ENCODE data around the gene IQCM. TPM values are rescaled to one million over a fixed set of nuclear protein-coding genes. Genes with fewer than 3 reads are reported as not detected.

The IQCM gene
- total and polyA plus RNA-seq, 10 of the 15 experiments (the other 5 are each of a cell fraction or from before 2014, with no cell fraction given): not detected

- Histone ChIP-seq H3K79me2 (ENCODE audit: control insufficient read depth, insufficient read depth, low read length) (no peaks in the 10 kb centered on the region), H3K4me1 (ENCODE audit: control insufficient read depth, insufficient read depth, low read length) (no peaks in the 10 kb centered on the region), H3K27ac (ENCODE audit: control insufficient read depth, insufficient read depth) (no peak overlapping the region), H4K20me1 (ENCODE audit: control insufficient read depth, insufficient read depth) (no peaks in the 10 kb centered on the region), H3K4me3 (no peak overlapping the region), H3K4me2 (ENCODE audit: control insufficient read depth, insufficient read depth) (no peak overlapping the region), H3K9me3 (replicated peaks; ENCODE audit: control insufficient read depth, insufficient read depth, low read length) (no peaks in the 10 kb centered on the region), H3K9ac (ENCODE audit: control insufficient read depth, insufficient read depth, low read length) (no peak overlapping the region), H2AFZ (ENCODE audit: control insufficient read depth, low read depth, low read length) (no peak overlapping the region), H3K36me3 (ENCODE audit: control insufficient read depth in 2 of 2, insufficient read depth in 2 of 2, low read length in 1 of 2) (no peaks in the 10 kb centered on the region), H3K27me3 (replicated peaks in 1 of 2; ENCODE audit: control insufficient read depth in 2 of 2, insufficient read depth in 2 of 2, low read length in 1 of 2) (no peaks in the 10 kb centered on the region)
- ChIA-PET RAD21 (ENCODE audit: unreplicated experiment) (no interaction called here), CTCF (no interaction called here), SMC1A (ENCODE audit: uncharacterized antibody, unreplicated experiment) (no interaction called here), POLR2A (no interaction called here)
- in situ Hi-C loops (cut with MboI) (no loop called here), intact Hi-C loops (cut with micrococcal nuclease; ENCODE audit: unreplicated experiment) (no loop called here)
- FAIRE-seq: no peak
- WGBS (ENCODE audit: insufficient coverage, insufficient replicate concordance, low lambda C conversion rate, missing lambda C conversion rate): 30% methylated on average over 3 of the region's 3 CpGs
- no peak for ATAC-seq
- BruUV-seq (replicated peaks): no TSS peak
- no peak for DNase-seq (ENCODE audit: low read depth, low spot score)
- TF ChIP-seq SKIL (IDR thresholded peaks at IDR 0.05; ENCODE audit: low read depth, poor library complexity, severe bottlenecking) (no peak), PKNOX1 (IDR thresholded peaks at IDR 0.05) (no peak), FOS (IDR thresholded peaks at IDR 0.05; ENCODE audit: borderline replicate concordance, extremely low read depth, insufficient read length) (no peak), GABPA (IDR thresholded peaks at IDR 0.05; ENCODE audit: low read depth) (no peak), CEBPZ (IDR thresholded peaks at IDR 0.05; ENCODE audit: low read depth, low read length) (no peak), SMARCA5 (IDR thresholded peaks at IDR 0.05) (no peak), GATAD2B (conservative IDR thresholded peaks at IDR 0.05; ENCODE audit: low read depth) (no peak), TAF1 (IDR thresholded peaks at IDR 0.05; ENCODE audit: borderline replicate concordance, low read depth, low read length) (no peak)
These were observed 416.6 kb downstream of the IQCM start for GRCh38 chr4:149398993-149399392.
